Measurements from ENCODE around the gene ARL4D. TPM values are rescaled to one million over a fixed set of nuclear protein-coding genes. Genes with fewer than 3 reads are reported as not detected.
A peak's percentile ranks its signal among the peaks of the same experiment; 100 is the strongest.

ARL4D gene
- total RNA-seq, 3 donors from 2014 or later, result 2.3 to 34.3 (median 3.2) TPM

GRCh38 chr17:43395165-43395564 is 3.6 kb upstream of the ARL4D start:
- Histone ChIP-seq H3K36me3 (ENCODE audit: low read depth) (no peaks in the 10 kb centered on the region), H3K4me3 (no peak overlapping the region), H3K9me3 (no peaks in the 10 kb centered on the region), H3K4me1 (ENCODE audit: low read depth) (no peaks in the 10 kb centered on the region)
- ATAC-seq (no peak), DNase-seq (no peak)
- TF ChIP-seq, protein P1, sequence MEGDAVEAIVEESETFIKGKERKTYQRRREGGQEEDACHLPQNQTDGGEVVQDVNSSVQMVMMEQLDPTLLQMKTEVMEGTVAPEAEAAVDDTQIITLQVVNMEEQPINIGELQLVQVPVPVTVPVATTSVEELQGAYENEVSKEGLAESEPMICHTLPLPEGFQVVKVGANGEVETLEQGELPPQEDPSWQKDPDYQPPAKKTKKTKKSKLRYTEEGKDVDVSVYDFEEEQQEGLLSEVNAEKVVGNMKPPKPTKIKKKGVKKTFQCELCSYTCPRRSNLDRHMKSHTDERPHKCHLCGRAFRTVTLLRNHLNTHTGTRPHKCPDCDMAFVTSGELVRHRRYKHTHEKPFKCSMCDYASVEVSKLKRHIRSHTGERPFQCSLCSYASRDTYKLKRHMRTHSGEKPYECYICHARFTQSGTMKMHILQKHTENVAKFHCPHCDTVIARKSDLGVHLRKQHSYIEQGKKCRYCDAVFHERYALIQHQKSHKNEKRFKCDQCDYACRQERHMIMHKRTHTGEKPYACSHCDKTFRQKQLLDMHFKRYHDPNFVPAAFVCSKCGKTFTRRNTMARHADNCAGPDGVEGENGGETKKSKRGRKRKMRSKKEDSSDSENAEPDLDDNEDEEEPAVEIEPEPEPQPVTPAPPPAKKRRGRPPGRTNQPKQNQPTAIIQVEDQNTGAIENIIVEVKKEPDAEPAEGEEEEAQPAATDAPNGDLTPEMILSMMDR (IDR thresholded peaks at IDR 0.05), result no peak
- intact Hi-C loops (cut with DNase I, micrococcal nuclease), result loop anchor here in 1 of 2 donors (2.0 kb wide), 1 partner anchor 88 kb away; the partner anchor contains the start of gene DHX8

DNA sequence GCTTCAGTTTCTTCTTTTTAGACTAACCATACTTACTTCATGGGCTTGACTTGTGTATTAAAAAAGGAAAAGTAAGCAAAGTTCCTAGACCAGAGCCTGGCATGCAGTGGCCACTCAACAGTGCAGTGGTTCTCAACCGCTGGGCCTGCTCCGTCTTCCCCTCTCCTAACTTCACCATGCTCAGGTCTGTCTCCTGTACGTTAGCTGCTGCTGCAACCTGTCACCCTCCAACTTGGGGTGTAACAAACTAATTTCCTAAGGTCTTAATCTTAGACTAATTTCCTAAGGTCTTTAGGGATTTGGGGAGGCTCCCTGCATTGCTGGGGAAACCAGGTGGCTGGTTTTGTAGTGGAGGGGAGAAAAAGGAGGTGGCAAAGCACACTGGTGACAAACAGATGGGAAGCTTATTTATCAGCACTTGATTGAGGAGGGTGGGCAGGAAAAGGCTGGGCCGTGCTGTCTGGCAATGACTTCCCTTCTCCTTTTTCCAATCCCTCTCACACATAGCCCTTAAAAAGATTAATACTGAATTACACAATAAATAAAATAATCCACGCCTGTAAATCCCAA is 2.2 kb upstream of the ARL4D start:
- intact Hi-C loops (cut with DNase I, micrococcal nuclease), result no loop called here
- no peak for DNase-seq
- Histone ChIP-seq H3K4me3 (no peak overlapping the region), H3K36me3 (ENCODE audit: low read depth) (no peaks in the 10 kb centered on the region), H3K9me3 (no peaks in the 10 kb centered on the region), H3K4me1 (ENCODE audit: low read depth) (no peaks in the 10 kb centered on the region)
- TF ChIP-seq, protein P1 (IDR thresholded peaks at IDR 0.05), result no peak
- no peak for ATAC-seq

GRCh38 chr17:43399839-43400328 is 1.1 kb downstream of the ARL4D start:
- no peaks in the 10 kb centered on the region for H3K9me3 ChIP-seq
- H3K4me1 ChIP-seq (ENCODE audit: low read depth), result no peaks in the 10 kb centered on the region
- no peak overlapping the region for H3K4me3 ChIP-seq
- no peak for DNase-seq
- TF ChIP-seq, protein P1 (IDR thresholded peaks at IDR 0.05), result no peak
- intact Hi-C loops (cut with DNase I, micrococcal nuclease), result no loop called here
- no peaks in the 10 kb centered on the region for H3K36me3 ChIP-seq (ENCODE audit: low read depth)
- no peak for ATAC-seq

DNA sequence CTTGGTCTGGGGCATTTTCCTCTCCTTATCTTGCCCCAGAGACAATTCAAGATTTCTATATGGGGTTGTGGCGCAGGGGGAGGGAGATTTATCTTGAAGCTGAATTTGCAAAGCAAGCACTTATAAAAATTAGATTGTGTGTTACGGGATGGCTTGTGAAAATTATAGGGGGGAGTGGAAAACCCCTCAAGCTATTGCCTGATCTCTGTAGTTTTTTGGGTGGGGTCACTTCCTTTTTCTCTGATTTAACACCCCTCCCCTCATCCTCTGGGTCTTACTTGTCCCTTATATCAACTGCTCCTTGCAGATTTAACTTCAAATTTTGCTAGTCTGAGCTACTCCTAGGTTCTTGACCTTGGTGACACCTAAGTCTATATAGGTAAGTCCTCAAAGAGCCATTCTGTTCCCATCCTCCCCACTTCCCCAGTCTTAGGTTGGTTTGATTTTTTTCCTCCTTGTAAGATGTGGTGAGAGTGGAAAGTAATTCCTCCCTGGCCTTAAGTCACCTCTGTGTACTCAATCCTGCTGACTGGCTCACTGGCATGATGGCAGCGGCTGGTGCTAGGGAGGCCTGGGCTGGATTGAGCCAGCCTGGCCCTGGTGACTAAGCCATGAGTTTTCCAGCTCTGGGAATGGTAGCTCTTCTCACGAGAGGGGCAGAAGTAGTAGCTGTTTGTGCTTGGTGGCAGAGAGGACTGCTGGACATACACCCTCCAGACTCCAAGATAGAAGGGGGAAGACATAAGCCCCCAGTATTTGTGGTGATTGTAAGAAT is 2.3 kb downstream of the ARL4D start:
- DNase-seq (no peak), ATAC-seq (peak; percentile 37)
- TF ChIP-seq, protein P1 (IDR thresholded peaks at IDR 0.05), result no peak
- Histone ChIP-seq H3K4me3 (no peak overlapping the region), H3K36me3 (ENCODE audit: low read depth) (no peaks in the 10 kb centered on the region), H3K4me1 (ENCODE audit: low read depth) (no peaks in the 10 kb centered on the region), H3K9me3 (no peaks in the 10 kb centered on the region)
- intact Hi-C loops (cut with DNase I, micrococcal nuclease), result no loop called here

GRCh38 chr17:43402078-43402477 is 3.3 kb downstream of the ARL4D start:
- TF ChIP-seq, protein P1 (IDR thresholded peaks at IDR 0.05), result no peak
- no peaks in the 10 kb centered on the region for H3K36me3 ChIP-seq (ENCODE audit: low read depth)
- no peak overlapping the region for H3K4me3 ChIP-seq
- intact Hi-C loops (cut with DNase I, micrococcal nuclease), result no loop called here
- DNase-seq (no peak), ATAC-seq (no peak)
- no peaks in the 10 kb centered on the region for H3K4me1 ChIP-seq (ENCODE audit: low read depth)
- no peaks in the 10 kb centered on the region for H3K9me3 ChIP-seq
